Body of pancreas (tissue), 4 donors: ENCODE measurements around the gene GPRC5A. TPM values are rescaled to one million over a fixed set of nuclear protein-coding genes. Genes with fewer than 3 reads are reported as not detected.

Experiments used
- ATAC-seq: fragments of 150-250 bp; one replicate; pipeline ENCODE4 v1.9.1; 2016
- DNase-seq, 4 donors: peaks; one replicate each; pipeline ENCODE4 v3.0.0-alpha.2; 2019
- H3K27ac ChIP-seq, 4 donors: fragments of 200-600 bp; sonication (generic); 1 replicate in 3 of 4; 2 replicates in 1 of 4; pipeline versions ENCODE4 v1.5.1 to v1.6.1; 2016 to 2019; ENCODE audit warnings: mild to moderate bottlenecking in 1 of 4, mixed read lengths in 1 of 4, moderate library complexity in 1 of 4
- H3K27me3 ChIP-seq, 2 donors: fragments of 200-600 bp; sonication (generic); one replicate each; pipeline ENCODE4 v1.6.0; 2016; ENCODE audit warnings: mild to moderate bottlenecking in 1 of 2
- H3K36me3 ChIP-seq, 2 donors: fragments of 200-600 bp; sonication (generic); replicated peaks in 1 of 2; 2 replicates each; pipeline ENCODE4 v1.5.1; 2016; ENCODE audit warnings: low read depth in 2 of 2; ENCODE audit not compliant: insufficient read depth in 1 of 2
- H3K4me1 ChIP-seq: fragments of 200-600 bp; sonication (generic); one replicate; pipeline ENCODE4 v1.6.0; 2016
- H3K4me3 ChIP-seq, 2 donors: fragments of 200-600 bp; sonication (generic); 1 replicate in 1 of 2; 2 replicates in 1 of 2; pipeline ENCODE4 v1.5.1; 2016 to 2019
- H3K9me3 ChIP-seq, 3 donors: fragments of 200-600 bp; sonication (generic); 1 replicate in 2 of 3; 2 replicates in 1 of 3; pipeline ENCODE4 v1.5.1; 2016
- POLR2A ChIP-seq, 3 donors: fragments of 450-650 bp; IDR thresholded peaks; one replicate each; pipeline ENCODE4 v1.6.1; 2016; ENCODE audit warnings: antibody characterized with exemption in 3 of 3, mild to moderate bottlenecking in 2 of 3
- WGBS, 2 donors: methylation state at CpG; one replicate each; pipeline ENCODE4 v1.1.5; 2017; 5-methylcytosine and 5-hydroxymethylcytosine counted together
- intact Hi-C: fragments of 100-400 bp; cut with DNase I; formaldehyde crosslinking; loops from one replicate; pipeline ENCODE4 v1.15.1; 2023
- total RNA-seq, 2 donors: library from RNA; depleted of rRNA; stranded (reverse); fragments of >200 nt; gene quantifications; one replicate each; pipeline ENCODE4 v1.1.0, GENCODE V29; 2016
- TF ChIP-seq, protein P1 (sequence below), 7 experiments: fragments of 450-650 bp in 4 of 7; fragments of 200-600 bp in 3 of 7; sonication (generic) in 3 of 7; IDR thresholded peaks; one replicate each; pipeline ENCODE4 v1.5.1; 2016 to 2019; ENCODE audit warnings: antibody characterized with exemption in 7 of 7

Gene GPRC5A
- total RNA-seq, 2 donors from 2014 or later = 1.6 to 6.5 TPM

DNA sequence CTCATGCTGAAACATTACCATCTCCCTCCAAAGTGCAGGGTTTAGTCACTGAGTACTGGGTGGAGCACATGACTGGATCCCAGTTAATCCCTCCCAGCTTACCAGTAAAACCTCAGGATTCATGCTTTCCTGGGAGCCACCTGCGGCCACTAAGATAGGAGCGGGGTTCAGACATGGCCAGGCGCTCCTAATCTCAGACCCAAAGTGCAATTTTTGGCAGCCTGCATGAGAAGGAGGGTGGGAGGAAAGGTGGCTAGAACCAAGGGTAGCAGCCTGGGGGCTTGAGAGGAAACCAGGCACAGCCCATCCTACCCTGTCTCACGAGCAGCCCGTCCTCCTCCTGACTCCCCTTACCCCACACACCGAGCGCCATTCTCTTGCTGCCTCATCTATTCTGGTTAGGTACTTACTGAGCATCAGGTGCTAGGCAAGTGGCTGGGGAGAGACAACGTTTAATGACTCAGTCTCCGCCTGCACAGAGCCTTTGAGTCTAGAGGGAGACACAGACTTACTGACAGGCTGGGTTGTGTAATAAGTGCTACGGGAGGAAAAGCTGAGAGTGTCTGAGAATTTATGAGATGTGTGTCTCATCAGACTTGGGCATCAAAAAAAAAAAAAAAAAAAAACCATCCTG, 9.9 kb downstream of the GPRC5A start:
- 75 to 84% methylated on average over 10 of the region's 10 CpGs for WGBS, 2 donors
- Histone ChIP-seq H3K27me3 (no peaks in the 10 kb centered on the region), H3K36me3 (no peaks in the 10 kb centered on the region), H3K9me3 (no peaks in the 10 kb centered on the region), H3K4me1 (no peaks in the 10 kb centered on the region), H3K4me3 (no peak overlapping the region), H3K27ac (no peak overlapping the region)
- intact Hi-C loops = no loop called here
- ATAC-seq (peak; percentile 50), DNase-seq (peak in 1 of 4 donors; percentile 26)
- no peak for TF ChIP-seq POLR2A (IDR thresholded peaks at IDR 0.05)
- TF ChIP-seq, protein P1, sequence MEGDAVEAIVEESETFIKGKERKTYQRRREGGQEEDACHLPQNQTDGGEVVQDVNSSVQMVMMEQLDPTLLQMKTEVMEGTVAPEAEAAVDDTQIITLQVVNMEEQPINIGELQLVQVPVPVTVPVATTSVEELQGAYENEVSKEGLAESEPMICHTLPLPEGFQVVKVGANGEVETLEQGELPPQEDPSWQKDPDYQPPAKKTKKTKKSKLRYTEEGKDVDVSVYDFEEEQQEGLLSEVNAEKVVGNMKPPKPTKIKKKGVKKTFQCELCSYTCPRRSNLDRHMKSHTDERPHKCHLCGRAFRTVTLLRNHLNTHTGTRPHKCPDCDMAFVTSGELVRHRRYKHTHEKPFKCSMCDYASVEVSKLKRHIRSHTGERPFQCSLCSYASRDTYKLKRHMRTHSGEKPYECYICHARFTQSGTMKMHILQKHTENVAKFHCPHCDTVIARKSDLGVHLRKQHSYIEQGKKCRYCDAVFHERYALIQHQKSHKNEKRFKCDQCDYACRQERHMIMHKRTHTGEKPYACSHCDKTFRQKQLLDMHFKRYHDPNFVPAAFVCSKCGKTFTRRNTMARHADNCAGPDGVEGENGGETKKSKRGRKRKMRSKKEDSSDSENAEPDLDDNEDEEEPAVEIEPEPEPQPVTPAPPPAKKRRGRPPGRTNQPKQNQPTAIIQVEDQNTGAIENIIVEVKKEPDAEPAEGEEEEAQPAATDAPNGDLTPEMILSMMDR (IDR thresholded peaks at IDR 0.05) = no peak

DNA sequence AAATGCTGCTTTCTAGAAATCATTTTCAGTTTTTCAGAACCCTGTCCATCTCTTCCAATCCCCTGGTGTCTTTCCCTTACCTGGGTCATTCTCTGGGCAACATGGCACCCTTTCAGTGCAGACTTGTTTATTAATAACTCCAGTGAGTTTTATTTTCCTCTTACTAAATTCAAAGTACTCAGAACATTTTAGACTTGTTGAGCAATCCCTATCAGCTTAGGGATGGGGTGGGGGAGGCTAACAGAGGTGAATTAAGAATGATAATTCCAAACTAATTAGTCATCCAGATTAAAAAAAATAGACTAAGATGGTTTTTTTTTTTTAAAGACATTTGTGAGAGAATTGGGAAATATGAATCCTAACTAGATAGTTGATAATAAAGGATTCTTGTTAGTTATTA, 10.7 kb downstream of the GPRC5A start:
- DNase-seq (no peak), ATAC-seq (no peak)
- intact Hi-C loops = no loop called here
- no peaks in the 10 kb centered on the region for H3K27me3 ChIP-seq
- H3K27ac ChIP-seq = no peak overlapping the region
- no peaks in the 10 kb centered on the region for H3K36me3 ChIP-seq
- no peak for TF ChIP-seq POLR2A (IDR thresholded peaks at IDR 0.05)
- TF ChIP-seq, protein P1 (IDR thresholded peaks at IDR 0.05) = no peak
- no peaks in the 10 kb centered on the region for H3K9me3 ChIP-seq
- no peak overlapping the region for H3K4me3 ChIP-seq
- H3K4me1 ChIP-seq = no peaks in the 10 kb centered on the region

DNA sequence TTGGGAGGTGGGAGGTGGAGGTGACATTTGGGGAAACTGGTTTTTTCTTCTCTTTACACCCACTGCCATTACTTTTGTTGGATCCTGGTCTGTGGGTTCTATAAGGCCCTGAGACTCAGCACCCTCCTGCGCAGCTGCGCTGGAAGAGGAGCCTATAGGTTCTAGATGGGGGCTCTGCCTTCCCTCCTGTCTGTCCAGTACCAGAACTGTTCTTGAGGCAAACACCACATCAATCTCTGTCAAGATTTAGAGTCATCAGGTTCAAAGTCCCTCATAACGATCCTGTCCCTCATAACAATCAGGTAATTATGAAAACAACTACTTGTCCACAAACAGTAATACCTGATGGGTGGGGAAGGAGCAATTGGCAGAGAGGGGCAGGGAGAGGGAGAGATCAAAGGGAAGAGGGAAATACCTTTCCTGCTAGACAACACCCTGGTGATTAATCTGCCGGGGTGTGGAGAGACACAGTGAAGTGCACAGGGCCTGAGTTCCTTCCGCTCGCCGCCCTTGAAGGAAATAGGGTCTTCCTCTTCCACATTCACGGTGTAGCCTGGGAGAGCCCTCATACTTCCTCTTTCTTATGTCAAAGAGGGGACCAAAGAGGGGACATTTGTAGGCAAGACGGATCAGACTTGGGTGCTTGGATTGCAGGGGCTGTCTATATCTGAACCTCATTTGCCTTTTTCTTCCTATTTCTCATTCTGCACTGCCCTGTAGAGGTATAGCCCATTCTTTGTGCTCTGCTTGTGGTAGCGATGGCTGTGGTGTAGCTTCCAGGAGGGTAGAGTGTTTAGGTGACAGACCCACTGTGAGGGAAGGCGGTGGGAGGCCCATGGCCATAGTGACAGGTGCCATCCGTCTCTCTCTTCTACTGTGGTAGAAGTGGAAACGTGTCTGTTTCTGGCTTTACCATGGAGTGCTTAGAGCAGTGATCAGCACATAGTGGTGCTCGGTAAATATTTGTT, 12.6 kb downstream of the GPRC5A start:
- Histone ChIP-seq H3K27me3 (no peaks in the 10 kb centered on the region), H3K9me3 (no peaks in the 10 kb centered on the region), H3K4me3 (no peak overlapping the region), H3K4me1 (no peaks in the 10 kb centered on the region), H3K27ac (no peak overlapping the region), H3K36me3 (no peaks in the 10 kb centered on the region)
- ATAC-seq = no peak
- TF ChIP-seq, protein P1 (IDR thresholded peaks at IDR 0.05) = no peak
- TF ChIP-seq POLR2A (IDR thresholded peaks at IDR 0.05) = no peak
- DNase-seq = no peak
- intact Hi-C loops = no loop called here
- WGBS, 2 donors = 71 to 80% methylated on average over 14 of the region's 14 CpGs

DNA sequence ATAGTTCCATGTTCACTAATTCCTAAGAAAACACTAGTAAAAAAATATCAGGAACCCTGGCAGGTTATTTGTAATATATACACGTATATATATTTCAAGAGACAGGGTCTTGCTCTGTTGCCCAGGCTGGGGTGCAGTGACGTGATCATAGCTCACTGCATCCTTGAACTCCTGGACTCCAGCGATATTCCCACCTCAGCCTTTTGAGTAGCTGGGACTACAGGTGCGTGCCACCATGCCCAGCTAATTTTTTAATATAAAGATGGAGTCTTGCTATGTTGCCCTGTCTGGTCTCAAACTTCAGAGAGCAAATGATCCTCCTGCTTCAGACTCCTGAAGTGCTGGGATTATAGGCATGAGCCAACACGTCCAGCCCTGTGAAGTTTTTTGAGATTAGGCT, 16.2 kb downstream of the GPRC5A start:
- H3K36me3 ChIP-seq = no peaks in the 10 kb centered on the region
- H3K4me1 ChIP-seq = peaks cover 6% of the 10 kb centered on the region
- no peaks in the 10 kb centered on the region for H3K9me3 ChIP-seq
- intact Hi-C loops = no loop called here
- TF ChIP-seq, protein P1 (IDR thresholded peaks at IDR 0.05) = no peak
- no peak for TF ChIP-seq POLR2A (IDR thresholded peaks at IDR 0.05)
- ATAC-seq (no peak), DNase-seq (no peak)
- no peaks in the 10 kb centered on the region for H3K27me3 ChIP-seq
- no peak overlapping the region for H3K4me3 ChIP-seq
- H3K27ac ChIP-seq = no peak overlapping the region
- 81 to 89% methylated on average over 4 to 5 of the region's 5 CpGs for WGBS, 2 donors
